H1 (cell line): ENCODE results near the gene CLCF1. TPM values are rescaled to one million over a fixed set of nuclear protein-coding genes. Genes with fewer than 3 reads are reported as not detected.
A peak's percentile ranks its signal among the peaks of the same experiment; 100 is the strongest.

Experiments used
- CHD7 ChIP-seq: fragments of 300-600 bp; sonication (generic); IDR thresholded peaks from 2 replicates; pipeline ENCODE4 v1.7.1; 2012; ENCODE audit warnings: low read length, moderate library complexity, mild to moderate bottlenecking, inconsistent platforms; ENCODE audit not compliant: insufficient replicate concordance
- JUN ChIP-seq: IDR thresholded peaks from 2 replicates; pipeline ENCODE4 v1.6.1; 2011; ENCODE audit warnings: low read depth, mild to moderate bottlenecking, improper control_type of control experiment, low read length
- JUND ChIP-seq: IDR thresholded peaks from 2 replicates; pipeline ENCODE4 v1.6.1; 2011; ENCODE audit warnings: mild to moderate bottlenecking, improper control_type of control experiment, low read length
- KDM4A ChIP-seq: IDR thresholded peaks from one replicate; pipeline ENCODE4 v1.7.1; 2012; ENCODE audit warnings: low read depth, mild to moderate bottlenecking, moderate library complexity, low read length, inconsistent platforms; ENCODE audit not compliant: severe bottlenecking
- KDM5A ChIP-seq: fragments of 200-600 bp; IDR thresholded peaks from 2 replicates; pipeline ENCODE4 v1.7.1; 2012; ENCODE audit warnings: mild to moderate bottlenecking, low read length, inconsistent platforms, mixed read lengths
- POLR2A ChIP-seq, 2 experiments: IDR thresholded peaks; 1 replicate in 1 of 2; 2 replicates in 1 of 2; pipeline ENCODE4 v1.6.1; 2011; ENCODE audit warnings: low read depth in 2 of 2, low read length in 2 of 2, mild to moderate bottlenecking in 2 of 2; ENCODE audit errors: control extremely low read depth in 1 of 2
- POU5F1 ChIP-seq: IDR thresholded peaks from 2 replicates; pipeline ENCODE4 v1.6.1; 2011; ENCODE audit warnings: low read depth, mild to moderate bottlenecking, low read length, moderate library complexity
- RNF2 ChIP-seq: fragments of 200-900, 300-1000 bp; sonication (generic); IDR thresholded peaks from 2 replicates; pipeline ENCODE4 v1.7.1; 2016; ENCODE audit warnings: borderline replicate concordance, low read depth, mild to moderate bottlenecking, antibody characterized with exemption, low read length; ENCODE audit not compliant: poor library complexity, severe bottlenecking; ENCODE audit errors: missing control alignments
- SIRT6 ChIP-seq: IDR thresholded peaks from one replicate; pipeline ENCODE4 v1.7.1; 2012; ENCODE audit warnings: low read length, inconsistent platforms
- SRF ChIP-seq: IDR thresholded peaks from 2 replicates; pipeline ENCODE4 v1.6.1; 2011; ENCODE audit warnings: mild to moderate bottlenecking, low read depth, low read length, moderate library complexity
- ZNF274 ChIP-seq: IDR thresholded peaks from 2 replicates; pipeline ENCODE4 v1.7.0; 2012; ENCODE audit warnings: low read length, borderline replicate concordance; ENCODE audit errors: extremely low read depth
- polyA plus RNA-seq, 7 experiments: library from polyadenylated mRNA; depleted of rRNA in 3 of 7; stranded (reverse) in 5 of 7; unstranded in 2 of 7; fragments of >200 nt in 5 of 7; fragments of 200-250 nt in 2 of 7; gene quantifications; 1 replicate in 5 of 7; 2 replicates in 1 of 7; 4 replicates in 1 of 7; pipeline versions ENCODE4 v1.2.1 to v1.2.3, GENCODE V29; 2011 to 2013; ENCODE audit warnings: missing spikeins in 2 of 7, mixed read lengths in 2 of 7
- total RNA-seq: library from RNA; stranded (reverse); fragmentation: NEBNext Ultra II Directional; extraction: Animal tissue kit (Norgen Biotek cat#: 25700); gene quantifications from 2 replicates; pipeline ENCODE4 v1.2.1, GENCODE V29; 2021

Gene CLCF1
- total and polyA plus RNA-seq, 2 of the 8 experiments (the other 6 are each of a cell fraction or from before 2014, with no cell fraction given): 0.32 to 1.2 TPM

DNA sequence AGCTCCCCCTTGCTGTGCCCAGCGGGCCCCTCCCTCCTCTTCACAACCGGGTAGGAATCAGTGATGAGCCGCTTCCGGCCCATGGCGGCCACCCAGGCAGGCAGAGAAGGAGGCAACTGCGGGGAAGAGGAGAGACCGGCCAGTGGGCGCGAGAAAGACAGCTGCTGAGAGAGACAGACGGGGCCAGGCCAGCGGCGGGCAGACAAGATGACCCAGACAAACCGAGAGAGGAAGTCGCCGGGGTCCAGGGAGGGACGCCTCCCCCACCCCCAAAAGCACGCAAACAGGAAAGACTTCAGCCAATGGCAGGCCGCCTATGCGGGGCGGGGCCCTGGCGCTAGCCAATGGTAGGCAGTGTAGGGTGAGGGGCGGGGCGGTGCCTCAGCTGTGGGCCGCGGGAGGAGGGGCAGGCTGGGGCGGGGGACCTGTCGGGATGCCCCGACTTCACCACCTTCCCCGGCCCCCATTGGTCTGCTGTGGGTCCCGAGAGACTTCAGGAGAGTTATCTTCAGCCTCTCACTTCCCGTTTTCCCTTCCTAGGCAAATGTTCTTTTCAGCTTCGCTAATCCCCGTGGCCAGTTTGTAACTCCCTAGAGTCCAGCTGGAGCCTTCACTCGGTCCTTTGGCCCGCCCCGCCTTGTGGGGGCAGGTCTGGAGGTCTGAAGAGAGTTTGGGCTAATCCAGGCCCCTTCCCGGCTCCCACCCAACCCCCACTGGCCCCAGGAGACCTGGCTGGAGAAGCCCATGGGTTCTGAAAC, 19.9 kb downstream of the CLCF1 start, which contains the start of gene POLD4 (continued):
- no peak for TF ChIP-seq CHD7
- no peak for TF ChIP-seq KDM5A
- peak; percentile 64 for TF ChIP-seq KDM4A
- no peak for TF ChIP-seq SRF
- no peak for TF ChIP-seq POU5F1
- TF ChIP-seq JUND: no peak
- no peak for TF ChIP-seq ZNF274
- TF ChIP-seq RNF2: no peak
- no peak for TF ChIP-seq JUN
- no peak for TF ChIP-seq SIRT6
- TF ChIP-seq POLR2A (IDR thresholded peaks at IDR 0.05; ENCODE audit: control extremely low read depth in 1 of 2, low read depth in 2 of 2, low read length in 2 of 2): peak in 1 of 2 experiments; percentile 64; a peak in 2 of 3 replicates
